Naive thymus-derived CD4-positive, alpha-beta T cell (primary cell): ENCODE measurements around the gene CT45A10. TPM values are rescaled to one million over a fixed set of nuclear protein-coding genes. Genes with fewer than 3 reads are reported as not detected.
"Not testable (repeated sequence)": the region's sequence is repeated elsewhere in the genome, so short reads cannot be mapped to it uniquely, and the experiment has no call there.

Source experiments
- ATAC-seq: fragments of 150-1000 bp; cut with Tn5 transposase; 2 replicates; pipeline ENCODE4 v1.10.0; 2021; ENCODE audit warnings: mild to moderate bottlenecking, moderate library complexity
- CTCF ChIA-PET: fragments of 350-600 bp; sonication (Branson Sonifier 250); formaldehyde crosslinking; loops from one replicate; lab custom pipeline; 2021; ENCODE audit warnings: antibody characterized with exemption; lab: Charles Lee
- POLR2A ChIA-PET: fragments of 350-600 bp; sonication (Branson Sonifier 250); formaldehyde crosslinking; loops from one replicate; lab custom pipeline; 2021; ENCODE audit warnings: antibody characterized with exemption, inconsistent platforms; lab: Charles Lee
- DNase-seq, 9 donors: peaks; one replicate each; pipeline versions ENCODE4 v3.0.0 to v3.0.0-alpha.2; 2020 to 2022; ENCODE audit warnings: mixed read lengths in 1 of 9
- H3K27ac ChIP-seq: one replicate; pipeline ENCODE4 v1.7.0; 2013; ENCODE audit warnings: mild to moderate bottlenecking, low read depth, low read length, moderate library complexity
- H3K27me3 ChIP-seq, 2 donors: one replicate each; pipeline ENCODE4 v1.7.0; 2013; ENCODE audit warnings: low read length in 2 of 2, mild to moderate bottlenecking in 2 of 2, moderate library complexity in 2 of 2; ENCODE audit not compliant: control insufficient read depth in 2 of 2, insufficient read depth in 2 of 2
- H3K36me3 ChIP-seq, 3 experiments: 1 replicate in 2 of 3; 2 replicates in 1 of 3; pipeline ENCODE4 v1.7.0; 2013; ENCODE audit warnings: low read length in 3 of 3, mild to moderate bottlenecking in 3 of 3, moderate library complexity in 1 of 3; ENCODE audit not compliant: insufficient read depth in 3 of 3, control insufficient read depth in 2 of 3
- H3K4me1 ChIP-seq, 2 donors: one replicate each; pipeline ENCODE4 v1.7.0; 2013; ENCODE audit warnings: low read length in 2 of 2, mild to moderate bottlenecking in 2 of 2, moderate library complexity in 1 of 2; ENCODE audit not compliant: control insufficient read depth in 2 of 2, insufficient read depth in 2 of 2
- H3K4me3 ChIP-seq: 2 replicates; pipeline ENCODE4 v1.7.0; 2013; ENCODE audit warnings: mild to moderate bottlenecking, low read length
- H3K9me3 ChIP-seq, 3 experiments: 1 replicate in 2 of 3; 2 replicates in 1 of 3; pipeline ENCODE4 v1.7.0; 2013; ENCODE audit warnings: low read length in 3 of 3; ENCODE audit not compliant: control insufficient read depth in 2 of 3
- H3K27ac Mint-ChIP-seq, 9 donors: one replicate each; pipeline ENCODE4 v1.8.0; 2020 to 2022; ENCODE audit warnings: mixed read lengths in 9 of 9, mild to moderate bottlenecking in 8 of 9, moderate library complexity in 5 of 9, inconsistent platforms in 2 of 9
- H3K27me3 Mint-ChIP-seq, 5 donors: one replicate each; pipeline ENCODE4 v1.8.0; 2021 to 2022; ENCODE audit warnings: mixed read lengths in 5 of 5, mild to moderate bottlenecking in 1 of 5
- H3K36me3 Mint-ChIP-seq, 5 donors: one replicate each; pipeline ENCODE4 v1.8.0; 2020 to 2022; ENCODE audit warnings: mixed read lengths in 5 of 5, mild to moderate bottlenecking in 3 of 5, inconsistent platforms in 1 of 5
- H3K4me1 Mint-ChIP-seq, 7 donors: one replicate each; pipeline ENCODE4 v1.8.0; 2020 to 2022; ENCODE audit warnings: mixed read lengths in 7 of 7, mild to moderate bottlenecking in 3 of 7, inconsistent platforms in 1 of 7
- H3K4me3 Mint-ChIP-seq, 10 donors: one replicate each; pipeline ENCODE4 v1.8.0; 2020 to 2022; ENCODE audit warnings: mild to moderate bottlenecking in 10 of 10, mixed read lengths in 10 of 10, moderate library complexity in 6 of 10, inconsistent platforms in 2 of 10
- H3K9me3 Mint-ChIP-seq, 11 donors: one replicate each; pipeline ENCODE4 v1.8.0; 2020 to 2022; ENCODE audit warnings: mixed read lengths in 11 of 11, mild to moderate bottlenecking in 4 of 11, inconsistent platforms in 1 of 11, moderate library complexity in 1 of 11
- intact Hi-C, 2 donors: fragments of 100-400 bp; cut with micrococcal nuclease; formaldehyde crosslinking; loops; one replicate each; pipeline ENCODE4 v1.15.1; 2023
- polyA plus RNA-seq, 2 donors: library from polyadenylated mRNA; unstranded; fragments of 300-500 nt; fragmentation: Illumina TruSeq; gene quantifications; one replicate each; pipeline ENCODE4 v1.2.3, GENCODE V29; 2021
- total RNA-seq, 6 experiments: library from RNA in 5 of 6; stranded (reverse) in 5 of 6; gene quantifications; 1 replicate in 5 of 6; 2 replicates in 1 of 6; pipeline ENCODE4 v1.2.3 and lab custom pipeline; 2021 to 2026

CT45A10 gene
- total RNA-seq: not detected
- polyA plus RNA-seq: not detected
- not detected for total RNA-seq (lab: John Stamatoyannopoulos, UW)

GRCh38 chrX:135893294-135893817 is at the start of gene CT45A10, which contains the start of gene SAGE1:
CT45A10 (minus strand) TSS chrX:135893444; CDS start chrX:135885344, 8,100 bp downstream.
SAGE1 (plus strand) TSS chrX:135893716; CDS start chrX:135896243, 2,527 bp downstream.
- POLR2A ChIA-PET: no interaction called here
- no peaks in the 10 kb centered on the region for H3K4me1 Mint-ChIP-seq

GRCh38 chrX:135931644-135932487 is 38.6 kb upstream of the CT45A10 start:
- H3K4me3 Mint-ChIP-seq: no peak overlapping the region
- Histone ChIP-seq H3K27ac (no peak overlapping the region), H3K9me3 (no peaks in the 10 kb centered on the region), H3K36me3 (no peaks in the 10 kb centered on the region), H3K4me3 (no peak overlapping the region), H3K27me3 (no peaks in the 10 kb centered on the region), H3K4me1 (no peaks in the 10 kb centered on the region)
- H3K4me1 Mint-ChIP-seq: peaks cover 0 to 2% (median 0%) of the 10 kb centered on the region in 7 donors
- no peak overlapping the region for H3K27ac Mint-ChIP-seq
- no peaks in the 10 kb centered on the region for H3K27me3 Mint-ChIP-seq
- ATAC-seq (peak; percentile 67), DNase-seq (peak in 8 of 9 donors; percentile 3 to 46 (median 30))
- POLR2A ChIA-PET: no interaction called here
- intact Hi-C loops: loop anchor here in 1 of 2 donors (1.0 kb wide), 1 partner anchor 448 kb away; no protein-coding TSS in a partner anchor
- CTCF ChIA-PET: no interaction called here
- H3K9me3 Mint-ChIP-seq: peaks cover 0 to 4% (median 0%) of the 10 kb centered on the region in 11 donors
- H3K36me3 Mint-ChIP-seq: no peaks in the 10 kb centered on the region

More at GRCh38 chrX:135893294-135893817, at the start of gene CT45A10, which contains the start of gene SAGE1:
- Histone ChIP-seq H3K27ac (no peak within 1 kb of the TSS), H3K36me3 (no peaks in the 10 kb centered on the region), H3K27me3 (no peaks in the 10 kb centered on the region), H3K9me3 (no peaks in the 10 kb centered on the region), H3K4me3 (no peak within 1 kb of the TSS), H3K4me1 (no peaks in the 10 kb centered on the region)
- intact Hi-C loops: no loop called here
- DNase-seq (no peak), ATAC-seq (no peak)
- Mint-ChIP-seq H3K9me3 (no peaks in the 10 kb centered on the region), H3K36me3 (no peaks in the 10 kb centered on the region), H3K27ac (peak within 1 kb of the TSS in 1 of 9 donors; percentile 41), H3K27me3 (peaks cover 0 to 4% (median under 1%) of the 10 kb centered on the region in 5 donors), H3K4me3 (no peak within 1 kb of the TSS)
- CTCF ChIA-PET: no interaction called here

- Mint-ChIP-seq H3K27me3 (no peaks in the 10 kb centered on the region), H3K9me3 (no peaks in the 10 kb centered on the region), H3K4me3 (no peak overlapping the region), H3K27ac (no peak overlapping the region), H3K4me1 (peaks cover 0 to 2% (median 0%) of the 10 kb centered on the region in 7 donors), H3K36me3 (no peaks in the 10 kb centered on the region)
- H3K4me1 ChIP-seq: no peaks in the 10 kb centered on the region
- no peak overlapping the region for H3K27ac ChIP-seq
- no peak for ATAC-seq
- intact Hi-C loops: no loop called here
- CTCF ChIA-PET: no interaction called here
- POLR2A ChIA-PET: no interaction called here
- H3K4me3 ChIP-seq: no peak overlapping the region
- no peaks in the 10 kb centered on the region for H3K9me3 ChIP-seq
- no peaks in the 10 kb centered on the region for H3K36me3 ChIP-seq
- no peaks in the 10 kb centered on the region for H3K27me3 ChIP-seq
- DNase-seq: no peak
These were observed 34.7 kb upstream of the CT45A10 start for GRCh38 chrX:135927897-135928296.

- no peak for ATAC-seq
- Histone ChIP-seq H3K4me1 (no peaks in the 10 kb centered on the region), H3K36me3 (no peaks in the 10 kb centered on the region), H3K27ac (no peak overlapping the region), H3K4me3 (no peak overlapping the region), H3K27me3 (no peaks in the 10 kb centered on the region), H3K9me3 (no peaks in the 10 kb centered on the region)
- Mint-ChIP-seq H3K27ac (no peak overlapping the region), H3K36me3 (no peaks in the 10 kb centered on the region), H3K27me3 (no peaks in the 10 kb centered on the region), H3K4me3 (no peak overlapping the region), H3K4me1 (no peaks in the 10 kb centered on the region), H3K9me3 (no peaks in the 10 kb centered on the region)
- ChIA-PET CTCF (no interaction called here), POLR2A (no interaction called here)
- intact Hi-C loops: no loop called here
- no peak for DNase-seq
These were observed 30.1 kb upstream of the CT45A10 start for GRCh38 chrX:135923353-135923752.

- H3K4me3 Mint-ChIP-seq, DNase-seq, ATAC-seq, H3K27me3 Mint-ChIP-seq, H3K27ac ChIP-seq, CTCF ChIA-PET, intact Hi-C loops, H3K9me3 Mint-ChIP-seq, H3K9me3 ChIP-seq, H3K36me3 ChIP-seq, H3K4me1 ChIP-seq, H3K27me3 ChIP-seq, H3K27ac Mint-ChIP-seq, H3K4me1 Mint-ChIP-seq, H3K4me3 ChIP-seq, H3K36me3 Mint-ChIP-seq: not testable (repeated sequence)
- POLR2A ChIA-PET: interaction anchor here (0.6 kb wide), 1 partner anchor 9 kb away, joined by 3 read pairs; no protein-coding TSS in a partner anchor
These were observed 27.3 kb upstream of the CT45A10 start for GRCh38 chrX:135920516-135920915.

GRCh38 chrX:135914404-135914803 is 21.2 kb upstream of the CT45A10 start:
- Mint-ChIP-seq H3K27ac (no peak overlapping the region), H3K27me3 (peaks cover 0 to 2% (median 0%) of the 10 kb centered on the region in 5 donors), H3K9me3 (no peaks in the 10 kb centered on the region), H3K4me1 (no peaks in the 10 kb centered on the region), H3K36me3 (no peaks in the 10 kb centered on the region), H3K4me3 (no peak overlapping the region)
- Histone ChIP-seq H3K36me3 (no peaks in the 10 kb centered on the region), H3K27me3 (no peaks in the 10 kb centered on the region), H3K9me3 (no peaks in the 10 kb centered on the region), H3K4me3 (no peak overlapping the region), H3K27ac (no peak overlapping the region), H3K4me1 (no peaks in the 10 kb centered on the region)
- no peak for ATAC-seq
- POLR2A ChIA-PET: no interaction called here
- DNase-seq: no peak
- CTCF ChIA-PET: no interaction called here
- intact Hi-C loops: no loop called here
